Activated naive CD4-positive, alpha-beta T cell treated with anti-CD3 and anti-CD28 coated beads, Interleukin-2, amount 50 U/mL, for 24 hours (primary cell): ENCODE results near the gene PCDHGA6.

Experiments
- H3K27ac Mint-ChIP-seq: one replicate; pipeline ENCODE4 v1.8.0; 2021; ENCODE audit warnings: mild to moderate bottlenecking, mixed read lengths
- H3K27me3 Mint-ChIP-seq: one replicate; pipeline ENCODE4 v1.8.0; 2021; ENCODE audit warnings: mixed read lengths
- H3K36me3 Mint-ChIP-seq: one replicate; pipeline ENCODE4 v1.8.0; 2021; ENCODE audit warnings: mixed read lengths
- H3K4me1 Mint-ChIP-seq: one replicate; pipeline ENCODE4 v1.8.0; 2021; ENCODE audit warnings: mixed read lengths
- H3K4me3 Mint-ChIP-seq: one replicate; pipeline ENCODE4 v1.8.0; 2021; ENCODE audit warnings: mild to moderate bottlenecking, mixed read lengths
- H3K9me3 Mint-ChIP-seq: one replicate; pipeline ENCODE4 v1.8.0; 2021; ENCODE audit warnings: mixed read lengths

PCDHGA6 gene

GRCh38 chr5:141351591-141351990 lies 22.1 kb upstream of the PCDHGA6 start:
- Mint-ChIP-seq H3K4me3 (no peak overlapping the region), H3K4me1 (no peaks in the 10 kb centered on the region), H3K27ac (no peak overlapping the region), H3K27me3 (peaks cover 57% of the 10 kb centered on the region), H3K9me3 (peaks cover 24% of the 10 kb centered on the region), H3K36me3 (peaks cover 13% of the 10 kb centered on the region)

- Mint-ChIP-seq H3K9me3 (peaks cover 21% of the 10 kb centered on the region), H3K36me3 (peaks cover 12% of the 10 kb centered on the region), H3K4me1 (no peaks in the 10 kb centered on the region), H3K27ac (no peak within 1 kb of the TSS), H3K27me3 (peaks cover 60% of the 10 kb centered on the region), H3K4me3 (no peak within 1 kb of the TSS)
Measured at GRCh38 chr5:141354900-141355469, 18.7 kb upstream of the PCDHGA6 start, which contains the start of gene PCDHGA4. PCDHGA4 (plus strand) TSS chr5:141355021; CDS start chr5:141355108, 87 bp downstream.

- Mint-ChIP-seq H3K4me3 (no peak overlapping the region), H3K9me3 (peaks cover 17% of the 10 kb centered on the region), H3K27me3 (peaks cover 59% of the 10 kb centered on the region), H3K27ac (no peak overlapping the region), H3K4me1 (no peaks in the 10 kb centered on the region), H3K36me3 (peaks cover 14% of the 10 kb centered on the region)
Measured at GRCh38 chr5:141355641-141356040, 18.1 kb upstream of the PCDHGA6 start.

GRCh38 chr5:141356133-141356532 lies 17.6 kb upstream of the PCDHGA6 start:
- H3K27me3 Mint-ChIP-seq = peaks cover 59% of the 10 kb centered on the region
- no peaks in the 10 kb centered on the region for H3K4me1 Mint-ChIP-seq
- H3K9me3 Mint-ChIP-seq = peaks cover 17% of the 10 kb centered on the region
- no peak overlapping the region for H3K4me3 Mint-ChIP-seq
- H3K36me3 Mint-ChIP-seq = peaks cover 18% of the 10 kb centered on the region
- H3K27ac Mint-ChIP-seq = no peak overlapping the region

GRCh38 chr5:141356950-141357349 lies 16.7 kb upstream of the PCDHGA6 start:
- H3K36me3 Mint-ChIP-seq = peaks cover 18% of the 10 kb centered on the region
- no peak overlapping the region for H3K4me3 Mint-ChIP-seq

GRCh38 chr5:141359790-141360426 lies 13.8 kb upstream of the PCDHGA6 start, which contains the start of gene PCDHGB2:
PCDHGB2 (plus strand) TSS chr5:141359994; CDS start chr5:141360136, 142 bp downstream.
- H3K4me3 Mint-ChIP-seq = peak within 1 kb of the TSS; percentile 81
- peaks cover 67% of the 10 kb centered on the region for H3K27me3 Mint-ChIP-seq
- peak within 1 kb of the TSS; percentile 48 for H3K27ac Mint-ChIP-seq
- H3K9me3 Mint-ChIP-seq = peaks cover 28% of the 10 kb centered on the region
- no peaks in the 10 kb centered on the region for H3K4me1 Mint-ChIP-seq
- H3K36me3 Mint-ChIP-seq = peaks cover 24% of the 10 kb centered on the region

More at GRCh38 chr5:141356950-141357349, 16.7 kb upstream of the PCDHGA6 start:
- H3K9me3 Mint-ChIP-seq = peaks cover 17% of the 10 kb centered on the region
- no peaks in the 10 kb centered on the region for H3K4me1 Mint-ChIP-seq
- H3K27ac Mint-ChIP-seq = no peak overlapping the region
- peaks cover 63% of the 10 kb centered on the region for H3K27me3 Mint-ChIP-seq

GRCh38 chr5:141360685-141361084 lies 13.0 kb upstream of the PCDHGA6 start:
- peaks cover 31% of the 10 kb centered on the region for H3K36me3 Mint-ChIP-seq
- H3K4me3 Mint-ChIP-seq = peak overlapping the region; percentile 15
- peaks cover 28% of the 10 kb centered on the region for H3K9me3 Mint-ChIP-seq
- no peaks in the 10 kb centered on the region for H3K4me1 Mint-ChIP-seq
- no peak overlapping the region for H3K27ac Mint-ChIP-seq
- peaks cover 72% of the 10 kb centered on the region for H3K27me3 Mint-ChIP-seq

GRCh38 chr5:141362719-141363118 lies 11.0 kb upstream of the PCDHGA6 start:
- Mint-ChIP-seq H3K4me3 (no peak overlapping the region), H3K9me3 (peaks cover 28% of the 10 kb centered on the region), H3K36me3 (peaks cover 32% of the 10 kb centered on the region), H3K27me3 (peaks cover 70% of the 10 kb centered on the region), H3K4me1 (no peaks in the 10 kb centered on the region), H3K27ac (no peak overlapping the region)

- Mint-ChIP-seq H3K27ac (no peak within 1 kb of the TSS), H3K4me3 (no peak within 1 kb of the TSS), H3K4me1 (no peaks in the 10 kb centered on the region), H3K27me3 (peaks cover 71% of the 10 kb centered on the region), H3K36me3 (peaks cover 29% of the 10 kb centered on the region), H3K9me3 (peaks cover 23% of the 10 kb centered on the region)
Measured at GRCh38 chr5:141363952-141364660, 9.6 kb upstream of the PCDHGA6 start, which contains the start of gene PCDHGA5. PCDHGA5 (plus strand) TSS chr5:141364162; CDS start chr5:141364331, 169 bp downstream.

- Mint-ChIP-seq H3K27me3 (peaks cover 71% of the 10 kb centered on the region), H3K4me3 (no peak overlapping the region), H3K36me3 (peaks cover 26% of the 10 kb centered on the region), H3K27ac (no peak overlapping the region), H3K9me3 (peaks cover 26% of the 10 kb centered on the region), H3K4me1 (peaks cover 5% of the 10 kb centered on the region)
Measured at GRCh38 chr5:141366016-141366896, 7.4 kb upstream of the PCDHGA6 start.

- Mint-ChIP-seq H3K4me1 (peaks cover 5% of the 10 kb centered on the region), H3K27me3 (peaks cover 63% of the 10 kb centered on the region), H3K36me3 (peaks cover 16% of the 10 kb centered on the region), H3K9me3 (peaks cover 10% of the 10 kb centered on the region), H3K4me3 (peak within 1 kb of the TSS; percentile 75), H3K27ac (no peak within 1 kb of the TSS)
Measured at GRCh38 chr5:141369994-141370848, 3.5 kb upstream of the PCDHGA6 start, which contains the start of gene PCDHGB3. PCDHGB3 (plus strand) TSS chr5:141370242; CDS start chr5:141370395, 153 bp downstream.

- peaks cover 10% of the 10 kb centered on the region for H3K9me3 Mint-ChIP-seq
- no peak overlapping the region for H3K4me3 Mint-ChIP-seq
- peaks cover 15% of the 10 kb centered on the region for H3K36me3 Mint-ChIP-seq
- peaks cover 61% of the 10 kb centered on the region for H3K27me3 Mint-ChIP-seq
- no peak overlapping the region for H3K27ac Mint-ChIP-seq
- H3K4me1 Mint-ChIP-seq = peaks cover 5% of the 10 kb centered on the region
Measured at GRCh38 chr5:141371572-141372475, 1.9 kb upstream of the PCDHGA6 start.

GRCh38 chr5:141374627-141375026 lies 936 bp downstream of the PCDHGA6 start:
- Mint-ChIP-seq H3K4me1 (peaks cover 5% of the 10 kb centered on the region), H3K36me3 (peaks cover 16% of the 10 kb centered on the region), H3K4me3 (no peak overlapping the region), H3K9me3 (peaks cover 13% of the 10 kb centered on the region), H3K27me3 (peaks cover 51% of the 10 kb centered on the region), H3K27ac (no peak overlapping the region)
